IPS DF 4.7 (cell line): ENCODE results near the gene RHBDF2.

Experiments
- DNase-seq: peaks from one replicate; pipeline ENCODE4 v3.0.0-alpha.2; 2013; ENCODE audit warnings: low spot score; ENCODE audit errors: extremely low read depth

The RHBDF2 gene

GRCh38 chr17:76462556-76463290 lies 38.5 kb downstream of the RHBDF2 start:
- DNase-seq = no peak

GRCh38 chr17:76461765-76462555 lies 39.3 kb downstream of the RHBDF2 start:
- no peak for DNase-seq

GRCh38 chr17:76459674-76460073 lies 41.5 kb downstream of the RHBDF2 start:
- no peak for DNase-seq

GRCh38 chr17:76458580-76459490 lies 42.4 kb downstream of the RHBDF2 start:
- no peak for DNase-seq

- no peak for DNase-seq
Measured at GRCh38 chr17:76453431-76453743, 47.8 kb downstream of the RHBDF2 start.

- no peak for DNase-seq
Measured at GRCh38 chr17:76452660-76453430, 48.4 kb downstream of the RHBDF2 start, which contains the start of gene UBE2O. Gene UBE2O (minus strand): TSS chr17:76453152. CDS start chr17:76453141, 11 bp downstream.

GRCh38 chr17:76452127-76452659 lies 49.0 kb downstream of the RHBDF2 start:
- no peak for DNase-seq

- no peak for DNase-seq
Measured at GRCh38 chr17:76451506-76451905, 49.7 kb downstream of the RHBDF2 start.

GRCh38 chr17:76449126-76449525 lies 52.1 kb downstream of the RHBDF2 start:
- no peak for DNase-seq

- DNase-seq = no peak
Measured at GRCh38 chr17:76447931-76448652, 53.1 kb downstream of the RHBDF2 start.

- no peak for DNase-seq
Measured at GRCh38 chr17:76446449-76447231, 54.6 kb downstream of the RHBDF2 start.

- DNase-seq = no peak
Measured at GRCh38 chr17:76445697-76446448, 55.4 kb downstream of the RHBDF2 start.

- no peak for DNase-seq
Measured at GRCh38 chr17:76444518-76445311, 56.5 kb downstream of the RHBDF2 start.

- no peak for DNase-seq
Measured at GRCh38 chr17:76442341-76443338, 58.6 kb downstream of the RHBDF2 start.

GRCh38 chr17:76441686-76442340 lies 59.4 kb downstream of the RHBDF2 start:
- DNase-seq = no peak
